ENCODE data around the gene GLT1D1.

- TF ChIP-seq CTCF (conservative IDR thresholded peaks at IDR 0.05; ENCODE audit: low read depth, low read length) (no peak), EZH2phosphoT487 (IDR thresholded peaks at IDR 0.05; ENCODE audit: borderline replicate concordance, low read length) (no peak), EZH2 (IDR thresholded peaks at IDR 0.05; ENCODE audit: low read length, unreplicated experiment) (no peak)
Measured at GRCh38 chr12:128910629-128911028, 57.4 kb downstream of the GLT1D1 start.

All from PC-3 (cell line).